Mesendoderm (in vitro differentiated cells): Measurements from ENCODE around the gene MOSPD3.
A peak's percentile ranks its signal among the peaks of the same experiment; 100 is the strongest.

Experiments used
- DNase-seq: peaks from one replicate; pipeline ENCODE4 v3.0.0; 2013
- H2AK5ac ChIP-seq: 2 replicates; pipeline ENCODE4 v1.6.1; 2013; ENCODE audit warnings: low read length, inconsistent platforms
- H2BK120ac ChIP-seq: 2 replicates; pipeline ENCODE4 v1.6.1; 2013; ENCODE audit warnings: low read depth, mild to moderate bottlenecking, low read length, moderate library complexity, mixed read lengths
- H2BK15ac ChIP-seq: replicated peaks from 2 replicates; pipeline ENCODE4 v1.6.1; 2013; ENCODE audit warnings: low read depth, mild to moderate bottlenecking, moderate library complexity
- H2BK5ac ChIP-seq: 2 replicates; pipeline ENCODE4 v1.6.1; 2013; ENCODE audit warnings: low read length, inconsistent platforms
- H3K18ac ChIP-seq: 2 replicates; pipeline ENCODE4 v1.6.1; 2013; ENCODE audit warnings: mild to moderate bottlenecking, low read length, mixed read lengths
- H3K23ac ChIP-seq: one replicate; pipeline ENCODE4 v1.6.1; 2013; ENCODE audit warnings: low read length
- H3K27ac ChIP-seq: 2 replicates; pipeline ENCODE4 v1.5.1; 2013; ENCODE audit warnings: low read depth, mild to moderate bottlenecking, inconsistent platforms, low read length, moderate library complexity
- H3K27me3 ChIP-seq: 2 replicates; pipeline ENCODE4 v1.6.1; 2013; ENCODE audit warnings: low read length, control low read depth, mild to moderate bottlenecking, inconsistent platforms; ENCODE audit not compliant: insufficient read depth, poor library complexity
- H3K36me3 ChIP-seq: 2 replicates; pipeline ENCODE4 v1.6.1; 2013; ENCODE audit warnings: low read length, inconsistent platforms; ENCODE audit not compliant: control insufficient read depth, insufficient read depth
- H3K4ac ChIP-seq: one replicate; pipeline ENCODE4 v1.6.1; 2013; ENCODE audit warnings: low read depth, mild to moderate bottlenecking, low read length, moderate library complexity
- H3K4me1 ChIP-seq: 2 replicates; pipeline ENCODE4 v1.6.1; 2013; ENCODE audit warnings: low read depth, low read length, inconsistent platforms; ENCODE audit not compliant: control insufficient read depth
- H3K4me2 ChIP-seq: 2 replicates; pipeline ENCODE4 v1.6.1; 2013; ENCODE audit warnings: low read length
- H3K4me3 ChIP-seq: 2 replicates; pipeline ENCODE4 v1.5.1; 2013; ENCODE audit warnings: mild to moderate bottlenecking, low read length
- H3K56ac ChIP-seq: one replicate; pipeline ENCODE4 v1.6.1; 2013; ENCODE audit warnings: low read length
- H3K79me1 ChIP-seq: 2 replicates; pipeline ENCODE4 v1.6.1; 2013; ENCODE audit warnings: low read length, inconsistent platforms
- H3K79me2 ChIP-seq: 2 replicates; pipeline ENCODE4 v1.6.1; 2013; ENCODE audit warnings: mild to moderate bottlenecking, low read length; ENCODE audit not compliant: control insufficient read depth, insufficient read depth
- H3K9ac ChIP-seq: 2 replicates; pipeline ENCODE4 v1.6.1; 2013; ENCODE audit warnings: low read length, inconsistent platforms
- H4K5ac ChIP-seq: one replicate; pipeline ENCODE4 v1.6.1; 2013; ENCODE audit warnings: low read length
- H4K8ac ChIP-seq: one replicate; pipeline ENCODE4 v1.6.1; 2013; ENCODE audit warnings: low read depth, mild to moderate bottlenecking, control low read depth, low read length, moderate library complexity
- WGBS: extraction: QIAGEN DNeasy Blood & Tissue Kit; methylation state at CpG from one replicate; pipeline ENCODE4 v1.1.7; 2013; ENCODE audit warnings: low lambda C conversion rate, missing lambda C conversion rate; ENCODE audit not compliant: insufficient coverage; ENCODE audit errors: extremely low coverage; 5-methylcytosine and 5-hydroxymethylcytosine counted together

Gene MOSPD3

GRCh38 chr7:100595188-100595587, 17.2 kb upstream of the MOSPD3 start:
- no peaks in the 10 kb centered on the region for H3K27me3 ChIP-seq
- H4K8ac ChIP-seq, result no peak overlapping the region
- DNase-seq, result no peak
- H2BK120ac ChIP-seq, result no peak overlapping the region
- no peaks in the 10 kb centered on the region for H3K4me1 ChIP-seq
- no peak overlapping the region for H2AK5ac ChIP-seq
- no peaks in the 10 kb centered on the region for H3K79me2 ChIP-seq
- no peak overlapping the region for H3K4me3 ChIP-seq
- no peak overlapping the region for H3K9ac ChIP-seq
- H4K5ac ChIP-seq, result no peak overlapping the region
- no peak overlapping the region for H3K56ac ChIP-seq
- H2BK5ac ChIP-seq, result no peak overlapping the region
- H3K27ac ChIP-seq, result no peak overlapping the region
- no peak overlapping the region for H3K18ac ChIP-seq
- no peaks in the 10 kb centered on the region for H3K79me1 ChIP-seq
- no peak overlapping the region for H2BK15ac ChIP-seq
- H3K4ac ChIP-seq, result no peak overlapping the region
- H3K36me3 ChIP-seq, result no peaks in the 10 kb centered on the region
- no CpG with 5 or more reads among the region's 7 CpGs for WGBS
- H3K4me2 ChIP-seq, result no peak overlapping the region
- no peak overlapping the region for H3K23ac ChIP-seq

- Histone ChIP-seq H3K4ac (no peak overlapping the region), H2BK5ac (no peak overlapping the region), H3K27ac (no peak overlapping the region), H4K8ac (no peak overlapping the region), H3K79me2 (no peaks in the 10 kb centered on the region), H3K27me3 (no peaks in the 10 kb centered on the region), H3K4me1 (peaks cover 8% of the 10 kb centered on the region), H2BK120ac (no peak overlapping the region), H3K23ac (no peak overlapping the region), H3K79me1 (no peaks in the 10 kb centered on the region), H3K9ac (no peak overlapping the region), H2AK5ac (no peak overlapping the region), H3K4me3 (no peak overlapping the region), H3K18ac (no peak overlapping the region), H2BK15ac (no peak overlapping the region), H4K5ac (no peak overlapping the region), H3K4me2 (no peak overlapping the region), H3K56ac (no peak overlapping the region), H3K36me3 (no peaks in the 10 kb centered on the region)
- DNase-seq, result no peak
- no CpG with 5 or more reads among the region's 4 CpGs for WGBS
These were observed 13.9 kb upstream of the MOSPD3 start for GRCh38 chr7:100598425-100598824.

- Histone ChIP-seq H3K4ac (no peak overlapping the region), H3K18ac (no peak overlapping the region), H4K8ac (no peak overlapping the region), H2BK15ac (no peak overlapping the region), H3K9ac (no peak overlapping the region), H2BK120ac (no peak overlapping the region), H3K79me1 (no peaks in the 10 kb centered on the region), H3K56ac (no peak overlapping the region), H3K27me3 (no peaks in the 10 kb centered on the region), H2BK5ac (no peak overlapping the region), H3K4me3 (no peak overlapping the region), H3K4me2 (no peak overlapping the region), H3K36me3 (no peaks in the 10 kb centered on the region), H2AK5ac (no peak overlapping the region), H3K27ac (no peak overlapping the region), H3K4me1 (peaks cover 8% of the 10 kb centered on the region), H3K79me2 (no peaks in the 10 kb centered on the region), H3K23ac (no peak overlapping the region), H4K5ac (no peak overlapping the region)
- DNase-seq, result no peak
- no CpG with 5 or more reads among the region's 18 CpGs for WGBS
These were observed 12.2 kb upstream of the MOSPD3 start for GRCh38 chr7:100599911-100600729.

- Histone ChIP-seq H3K27ac (no peak overlapping the region), H3K79me1 (no peaks in the 10 kb centered on the region), H3K9ac (no peak overlapping the region), H2BK15ac (no peak overlapping the region), H3K56ac (no peak overlapping the region), H4K5ac (no peak overlapping the region), H3K18ac (no peak overlapping the region), H3K4me2 (no peak overlapping the region), H3K4me3 (no peak overlapping the region), H4K8ac (no peak overlapping the region), H2BK120ac (no peak overlapping the region), H3K23ac (no peak overlapping the region), H3K27me3 (no peaks in the 10 kb centered on the region), H2AK5ac (no peak overlapping the region), H3K4me1 (peaks cover 8% of the 10 kb centered on the region), H3K79me2 (no peaks in the 10 kb centered on the region), H3K36me3 (no peaks in the 10 kb centered on the region), H2BK5ac (no peak overlapping the region), H3K4ac (no peak overlapping the region)
- WGBS, result no CpG with 5 or more reads among the region's 9 CpGs
- no peak for DNase-seq
These were observed 11.7 kb upstream of the MOSPD3 start for GRCh38 chr7:100600730-100601038.

GRCh38 chr7:100602889-100603725, 9.2 kb upstream of the MOSPD3 start:
- H2AK5ac ChIP-seq, result peak overlapping the region; percentile 98
- no peak overlapping the region for H3K23ac ChIP-seq
- peak overlapping the region; percentile 17 for H3K27ac ChIP-seq
- peaks cover 8% of the 10 kb centered on the region for H3K4me1 ChIP-seq
- WGBS, result no CpG with 5 or more reads among the region's 21 CpGs
- no peaks in the 10 kb centered on the region for H3K79me1 ChIP-seq
- H3K4me3 ChIP-seq, result no peak overlapping the region
- H2BK120ac ChIP-seq, result no peak overlapping the region
- no peak overlapping the region for H2BK15ac ChIP-seq
- H2BK5ac ChIP-seq, result no peak overlapping the region
- H3K4ac ChIP-seq, result peak overlapping the region; percentile 41
- peak overlapping the region; percentile 69 for H3K4me2 ChIP-seq
- H3K18ac ChIP-seq, result no peak overlapping the region
- peak overlapping the region; percentile 73 for H3K9ac ChIP-seq
- H4K8ac ChIP-seq, result no peak overlapping the region
- peak overlapping the region; percentile 95 for H3K56ac ChIP-seq
- no peaks in the 10 kb centered on the region for H3K36me3 ChIP-seq
- H3K27me3 ChIP-seq, result no peaks in the 10 kb centered on the region
- DNase-seq, result peak; percentile 90
- H4K5ac ChIP-seq, result no peak overlapping the region
- H3K79me2 ChIP-seq, result no peaks in the 10 kb centered on the region
